HEK293T (cell line): ENCODE measurements around the gene CTSA.

Experiments used
- BHLHE40 ChIP-seq: fragments of 450-650 bp; IDR thresholded peaks from 2 replicates; pipeline ENCODE4 v1.6.1; 2016; ENCODE audit warnings: mild to moderate bottlenecking, moderate library complexity, borderline replicate concordance
- FOXK2 ChIP-seq: fragments of 450-650 bp; IDR thresholded peaks from 2 replicates; pipeline ENCODE4 v1.6.1; 2016; ENCODE audit warnings: mild to moderate bottlenecking
- FOXM1 ChIP-seq: fragments of 450-650 bp; IDR thresholded peaks from 2 replicates; pipeline ENCODE4 v1.6.1; 2017; ENCODE audit warnings: mild to moderate bottlenecking, borderline replicate concordance
- L3MBTL2 ChIP-seq: fragments of 450-650 bp; conservative IDR thresholded peaks from 2 replicates; pipeline ENCODE4 v1.6.1; 2016; ENCODE audit warnings: mild to moderate bottlenecking
- NFRKB ChIP-seq: fragments of 450-650 bp; IDR thresholded peaks from 2 replicates; pipeline ENCODE4 v1.6.1; 2016; ENCODE audit warnings: mild to moderate bottlenecking, moderate library complexity
- SP1 ChIP-seq: fragments of 450-650 bp; IDR thresholded peaks from 2 replicates; pipeline ENCODE4 v1.6.1; 2017
- SUZ12 ChIP-seq: fragments of 450-650 bp; IDR thresholded peaks from 2 replicates; pipeline ENCODE4 v1.6.1; 2016; ENCODE audit warnings: mild to moderate bottlenecking
- ZNF384 ChIP-seq: fragments of 450-650 bp; IDR thresholded peaks from 2 replicates; pipeline ENCODE4 v1.6.1; 2016
- TF ChIP-seq, protein P1 (sequence below): fragments of 450-650 bp; IDR thresholded peaks from 2 replicates; pipeline ENCODE4 v1.6.1; 2016

DNA sequence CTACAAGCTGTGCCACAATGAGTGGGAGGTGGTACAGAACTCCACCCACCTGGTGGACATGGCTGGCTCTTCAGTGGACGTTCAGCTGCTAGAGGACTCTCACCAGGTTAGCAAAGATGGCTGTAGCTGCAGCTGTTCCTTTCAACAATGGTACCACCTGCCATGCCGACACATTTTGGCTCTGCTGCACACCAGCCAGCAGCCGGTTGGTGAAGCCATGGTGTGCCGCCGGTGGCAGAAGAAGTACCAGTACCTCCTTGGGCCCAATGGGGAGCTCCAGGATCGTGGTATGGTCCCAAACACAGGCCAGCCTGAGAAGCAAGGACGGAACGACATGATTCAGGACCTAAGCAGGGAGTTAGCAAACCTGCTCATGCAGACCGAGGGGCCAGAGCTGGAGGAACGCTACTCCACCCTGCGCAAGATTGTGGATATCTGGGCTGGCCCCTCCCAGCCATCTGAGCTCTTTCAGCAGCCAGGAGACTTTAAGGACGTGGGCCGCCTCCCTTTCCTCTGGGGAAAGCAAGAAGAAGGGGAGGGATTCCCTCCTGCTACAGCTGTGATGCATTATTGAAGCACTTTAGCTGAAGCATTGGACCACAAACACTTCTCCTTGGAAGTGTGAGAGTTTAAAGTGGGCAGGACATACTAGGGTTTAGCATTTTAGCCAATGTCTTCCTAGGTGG lies 12.9 kb upstream of the CTSA start:
- TF ChIP-seq NFRKB (no peak), FOXM1 (no peak), SUZ12 (no peak), ZNF384 (no peak), BHLHE40 (no peak), SP1 (no peak), FOXK2 (no peak), L3MBTL2 (no peak)
- TF ChIP-seq, protein P1, sequence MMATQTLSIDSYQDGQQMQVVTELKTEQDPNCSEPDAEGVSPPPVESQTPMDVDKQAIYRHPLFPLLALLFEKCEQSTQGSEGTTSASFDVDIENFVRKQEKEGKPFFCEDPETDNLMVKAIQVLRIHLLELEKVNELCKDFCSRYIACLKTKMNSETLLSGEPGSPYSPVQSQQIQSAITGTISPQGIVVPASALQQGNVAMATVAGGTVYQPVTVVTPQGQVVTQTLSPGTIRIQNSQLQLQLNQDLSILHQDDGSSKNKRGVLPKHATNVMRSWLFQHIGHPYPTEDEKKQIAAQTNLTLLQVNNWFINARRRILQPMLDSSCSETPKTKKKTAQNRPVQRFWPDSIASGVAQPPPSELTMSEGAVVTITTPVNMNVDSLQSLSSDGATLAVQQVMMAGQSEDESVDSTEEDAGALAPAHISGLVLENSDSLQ = no peak
